ENCODE data around the gene ARHGEF1.

Gene ARHGEF1

GRCh38 chr19:41920882-41921576 lies 38.0 kb downstream of the ARHGEF1 start:
- DNase-seq = no peak

- DNase-seq = no peak
These were observed 38.9 kb downstream of the ARHGEF1 start for GRCh38 chr19:41921577-41922576.

GRCh38 chr19:41922585-41922984 lies 39.6 kb downstream of the ARHGEF1 start:
- DNase-seq = no peak

- DNase-seq = no peak
These were observed 40.2 kb downstream of the ARHGEF1 start for GRCh38 chr19:41923045-41923788.

GRCh38 chr19:41924151-41925145 lies 41.5 kb downstream of the ARHGEF1 start:
- DNase-seq = no peak

GRCh38 chr19:41925208-41926003 lies 42.4 kb downstream of the ARHGEF1 start:
- no peak for DNase-seq

GRCh38 chr19:41926028-41926762 lies 43.2 kb downstream of the ARHGEF1 start:
- DNase-seq = no peak

GRCh38 chr19:41926763-41927496 lies 43.9 kb downstream of the ARHGEF1 start:
- no peak for DNase-seq

GRCh38 chr19:41927497-41928192 lies 44.7 kb downstream of the ARHGEF1 start:
- no peak for DNase-seq

- DNase-seq = peak; percentile 46
These were observed 45.3 kb downstream of the ARHGEF1 start, which contains the start of gene ERFL for GRCh38 chr19:41928221-41928683. Gene ERFL, minus strand, starts transcription at chr19:41928449. Its CDS starts 15,530 bp downstream, at chr19:41912919.

GRCh38 chr19:41928754-41929535 lies 46.0 kb downstream of the ARHGEF1 start:
- peak; percentile 59 for DNase-seq

- no peak for DNase-seq
These were observed 46.6 kb downstream of the ARHGEF1 start for GRCh38 chr19:41929536-41930071.

GRCh38 chr19:41930322-41930722 lies 47.3 kb downstream of the ARHGEF1 start:
- DNase-seq = no peak

- DNase-seq = peak; percentile 58
These were observed 48.1 kb downstream of the ARHGEF1 start for GRCh38 chr19:41930926-41931592.

GRCh38 chr19:41932259-41932719 lies 49.3 kb downstream of the ARHGEF1 start:
- no peak for DNase-seq

GRCh38 chr19:41932720-41933332 lies 49.8 kb downstream of the ARHGEF1 start:
- DNase-seq = no peak

All from hematopoietic multipotent progenitor cell treated with erythropoietin and hydrocortisone succinate and interleukin-3 and kit ligand, for 4 days (in vitro differentiated cells).